H9 (cell line): Measurements from ENCODE around the gene RALGAPB. TPM values are rescaled to one million over a fixed set of nuclear protein-coding genes. Genes with fewer than 3 reads are reported as not detected.

ENCODE experiments used
- DNase-seq: peaks from one replicate; pipeline ENCODE4 v3.0.0-alpha.2; 2017
- H2AFZ ChIP-seq: one replicate; pipeline ENCODE4 v1.6.1; 2013; ENCODE audit warnings: mild to moderate bottlenecking, low read length, control low read depth, moderate library complexity
- H2AK5ac ChIP-seq: 2 replicates; pipeline ENCODE4 v1.6.1; 2013; ENCODE audit warnings: low read length, control low read depth, mixed read lengths; ENCODE audit not compliant: insufficient read length
- H2BK120ac ChIP-seq: one replicate; pipeline ENCODE4 v1.6.1; 2013; ENCODE audit warnings: low read depth, mild to moderate bottlenecking, low read length, control low read depth, inconsistent platforms; ENCODE audit not compliant: poor library complexity, severe bottlenecking
- H2BK12ac ChIP-seq: 2 replicates; pipeline ENCODE4 v1.6.1; 2013; ENCODE audit warnings: low read length, control low read depth, mixed read lengths, low read depth; ENCODE audit not compliant: insufficient read length
- H2BK15ac ChIP-seq: 2 replicates; pipeline ENCODE4 v1.6.1; 2013; ENCODE audit warnings: low read depth, low read length, control low read depth
- H2BK20ac ChIP-seq: one replicate; pipeline ENCODE4 v1.6.1; 2013; ENCODE audit warnings: low read depth, mild to moderate bottlenecking, low read length, control low read depth, inconsistent platforms; ENCODE audit not compliant: poor library complexity, severe bottlenecking
- H2BK5ac ChIP-seq: 2 replicates; pipeline ENCODE4 v1.6.1; 2013; ENCODE audit warnings: low read length, control low read depth, mixed read lengths; ENCODE audit not compliant: insufficient read length
- H3K14ac ChIP-seq: 2 replicates; pipeline ENCODE4 v1.6.1; 2013; ENCODE audit warnings: low read length, control low read depth; ENCODE audit not compliant: insufficient read depth
- H3K18ac ChIP-seq: 2 replicates; pipeline ENCODE4 v1.6.1; 2013; ENCODE audit warnings: low read depth, mild to moderate bottlenecking, mixed read lengths, low read length, control low read depth; ENCODE audit not compliant: insufficient read length
- H3K23ac ChIP-seq: 2 replicates; pipeline ENCODE4 v1.6.1; 2013; ENCODE audit warnings: low read length, control low read depth, mixed read lengths, low read depth; ENCODE audit not compliant: insufficient read length
- H3K23me2 ChIP-seq: 2 replicates; pipeline ENCODE4 v1.6.1; 2013; ENCODE audit warnings: low read depth, mild to moderate bottlenecking, mixed read lengths, low read length, control low read depth; ENCODE audit not compliant: insufficient read length, poor library complexity, severe bottlenecking
- H3K27ac ChIP-seq: 2 replicates; pipeline ENCODE4 v1.5.1; 2013; ENCODE audit warnings: low read length, control low read depth, mixed read lengths, low read depth; ENCODE audit not compliant: insufficient read length
- H3K27me3 ChIP-seq: 2 replicates; pipeline ENCODE4 v1.6.1; 2013; ENCODE audit warnings: low read length, control low read depth, inconsistent platforms; ENCODE audit not compliant: insufficient read depth
- H3K4ac ChIP-seq: 2 replicates; pipeline ENCODE4 v1.6.1; 2013; ENCODE audit warnings: low read depth, mild to moderate bottlenecking, control low read depth, inconsistent platforms, low read length, moderate library complexity
- H3K4me1 ChIP-seq: 2 replicates; pipeline ENCODE4 v1.6.1; 2013; ENCODE audit warnings: low read length, control low read depth, inconsistent platforms; ENCODE audit not compliant: insufficient read depth
- H3K4me2 ChIP-seq: 2 replicates; pipeline ENCODE4 v1.6.1; 2013; ENCODE audit warnings: low read length, control low read depth, mixed read lengths; ENCODE audit not compliant: insufficient read length, insufficient read depth
- H3K56ac ChIP-seq: 2 replicates; pipeline ENCODE4 v1.6.1; 2013; ENCODE audit warnings: low read depth, mild to moderate bottlenecking, mixed read lengths, low read length, control low read depth; ENCODE audit not compliant: insufficient read length
- H3K79me1 ChIP-seq: 2 replicates; pipeline ENCODE4 v1.6.1; 2013; ENCODE audit warnings: low read depth, mild to moderate bottlenecking, moderate library complexity, low read length, control low read depth, inconsistent platforms; ENCODE audit not compliant: insufficient read depth, poor library complexity, severe bottlenecking
- H3K79me2 ChIP-seq: 2 replicates; pipeline ENCODE4 v1.6.1; 2013; ENCODE audit warnings: low read length, control low read depth, inconsistent platforms; ENCODE audit not compliant: insufficient read depth
- H3K9ac ChIP-seq: 2 replicates; pipeline ENCODE4 v1.6.1; 2013; ENCODE audit warnings: low read length, control low read depth, mixed read lengths; ENCODE audit not compliant: insufficient read length; ENCODE audit errors: extremely low read depth
- H3K9me3 ChIP-seq: one replicate; pipeline ENCODE4 v1.6.1; 2013; ENCODE audit warnings: low read depth, low read length, inconsistent platforms; ENCODE audit not compliant: control insufficient read depth
- H3T11ph ChIP-seq: one replicate; pipeline ENCODE4 v1.6.1; 2013; ENCODE audit warnings: mild to moderate bottlenecking, low read length, control low read depth, inconsistent platforms
- H4K20me1 ChIP-seq: one replicate; pipeline ENCODE4 v1.6.1; 2013; ENCODE audit not compliant: control insufficient read depth, insufficient read length, insufficient read depth
- H4K5ac ChIP-seq: 2 replicates; pipeline ENCODE4 v1.6.1; 2013; ENCODE audit warnings: low read depth, mild to moderate bottlenecking, mixed read lengths, low read length, control low read depth; ENCODE audit not compliant: insufficient read length
- H4K8ac ChIP-seq: replicated peaks from 2 replicates; pipeline ENCODE4 v1.6.1; 2013; ENCODE audit warnings: low read length, control low read depth, mixed read lengths, low read depth; ENCODE audit not compliant: insufficient read length
- H4K91ac ChIP-seq: 2 replicates; pipeline ENCODE4 v1.6.1; 2013; ENCODE audit warnings: low read depth, mild to moderate bottlenecking, moderate library complexity, mixed read lengths, low read length, control low read depth; ENCODE audit not compliant: insufficient read length
- H3K27ac Mint-ChIP-seq, 3 experiments: 2 replicates in 2 of 3; 3 replicates in 1 of 3; pipeline ENCODE4 v1.8.0; 2020 to 2021; ENCODE audit warnings: mixed read lengths in 3 of 3, mild to moderate bottlenecking in 1 of 3, moderate library complexity in 1 of 3
- H3K27me3 Mint-ChIP-seq: 2 replicates; pipeline ENCODE4 v1.8.0; 2021; ENCODE audit warnings: low read depth, mild to moderate bottlenecking, moderate library complexity, mixed read lengths
- H3K36me3 Mint-ChIP-seq, 3 experiments: 2 replicates in 2 of 3; 3 replicates in 1 of 3; pipeline ENCODE4 v1.8.0; 2020 to 2021; ENCODE audit warnings: low read depth in 3 of 3, mixed read lengths in 3 of 3; ENCODE audit not compliant: insufficient read depth in 1 of 3
- H3K4me1 Mint-ChIP-seq, 2 experiments: 2 replicates each; pipeline ENCODE4 v1.8.0; 2020; ENCODE audit warnings: mixed read lengths in 2 of 2
- H3K4me3 Mint-ChIP-seq, 2 experiments: 2 replicates in 1 of 2; 3 replicates in 1 of 2; pipeline ENCODE4 v1.8.0; 2020 to 2021; ENCODE audit warnings: mild to moderate bottlenecking in 2 of 2, mixed read lengths in 2 of 2, moderate library complexity in 1 of 2
- H3K9me3 Mint-ChIP-seq, 2 experiments: 2 replicates in 1 of 2; 3 replicates in 1 of 2; pipeline ENCODE4 v1.8.0; 2020; ENCODE audit warnings: mild to moderate bottlenecking in 2 of 2, mixed read lengths in 2 of 2, moderate library complexity in 1 of 2
- WGBS: extraction: QIAGEN DNeasy Blood & Tissue Kit; methylation state at CpG from one replicate; pipeline ENCODE4 v1.1.7; 2013; ENCODE audit warnings: missing lambda C conversion rate, low lambda C conversion rate, mixed read lengths; ENCODE audit not compliant: insufficient read length; ENCODE audit errors: extremely low coverage; 5-methylcytosine and 5-hydroxymethylcytosine counted together
- total RNA-seq: library from RNA; stranded (reverse); gene quantifications from 2 replicates; pipeline ENCODE4 v1.2.1, GENCODE V29; 2021
- TF ChIP-seq, protein P1 (sequence below): fragments of 200-600 bp; sonication (generic); conservative IDR thresholded peaks from 3 replicates; pipeline ENCODE4 v1.8.0; 2021; ENCODE audit warnings: antibody characterized with exemption, mild to moderate bottlenecking

The RALGAPB gene
- total RNA-seq, 1 experiment from 2014 or later = 28.5 TPM

DNA sequence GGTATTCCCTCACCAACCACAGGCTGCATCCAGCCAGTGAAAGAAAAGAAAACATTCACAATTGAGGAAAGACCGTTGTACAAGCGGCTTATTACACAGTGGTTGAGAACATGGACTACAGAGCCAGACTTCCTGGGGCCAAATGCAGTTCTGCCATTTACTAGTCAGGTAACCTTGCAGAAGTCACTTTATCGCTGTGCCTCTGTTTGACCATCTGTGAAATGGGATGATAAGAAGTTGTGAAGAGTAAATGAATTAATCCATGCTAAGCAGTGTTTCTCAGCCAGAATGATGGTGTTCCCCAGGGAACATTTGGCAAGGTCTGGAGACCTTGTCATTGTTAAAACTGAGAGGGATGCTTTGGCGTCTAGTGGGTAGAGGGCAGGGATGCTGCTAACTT is 143.8 kb downstream of the RALGAPB start:
- no peak overlapping the region for H4K8ac ChIP-seq
- H3K23ac ChIP-seq = no peak overlapping the region
- peaks cover 12 to 19% of the 10 kb centered on the region in 2 experiments for H3K4me1 Mint-ChIP-seq
- H4K91ac ChIP-seq = no peak overlapping the region
- no peaks in the 10 kb centered on the region for H3K9me3 ChIP-seq
- H2BK20ac ChIP-seq = no peak overlapping the region
- no peak overlapping the region for H2AFZ ChIP-seq
- H3K23me2 ChIP-seq = no peaks in the 10 kb centered on the region
- H3K14ac ChIP-seq = no peak overlapping the region
- no peak overlapping the region for H3T11ph ChIP-seq
- no peaks in the 10 kb centered on the region for H3K79me2 ChIP-seq
- no peak overlapping the region for H3K4me3 Mint-ChIP-seq
- H3K4ac ChIP-seq = no peak overlapping the region
- no peaks in the 10 kb centered on the region for H4K20me1 ChIP-seq
- no peak overlapping the region for H2AK5ac ChIP-seq
- no peak overlapping the region for H3K27ac Mint-ChIP-seq
- no peak for DNase-seq
- H3K4me1 ChIP-seq = no peaks in the 10 kb centered on the region
- no peaks in the 10 kb centered on the region for H3K79me1 ChIP-seq
- WGBS = no CpG with 5 or more reads among the region's 4 CpGs
- H3K4me2 ChIP-seq = no peak overlapping the region
- peaks cover 0 to 1% (median 0%) of the 10 kb centered on the region in 3 experiments; a peak in 1 of 7 replicates for H3K36me3 Mint-ChIP-seq
- H3K9ac ChIP-seq = no peak overlapping the region
- H3K27me3 Mint-ChIP-seq = peaks cover 2% of the 10 kb centered on the region
- H3K9me3 Mint-ChIP-seq = no peaks in the 10 kb centered on the region
- H3K56ac ChIP-seq = no peak overlapping the region
- H2BK12ac ChIP-seq = no peak overlapping the region
- no peak overlapping the region for H2BK120ac ChIP-seq
- no peak overlapping the region for H3K18ac ChIP-seq
- no peak overlapping the region for H2BK15ac ChIP-seq
- no peak overlapping the region for H2BK5ac ChIP-seq
- no peak overlapping the region for H4K5ac ChIP-seq
- no peak overlapping the region for H3K27ac ChIP-seq
- no peaks in the 10 kb centered on the region for H3K27me3 ChIP-seq
- TF ChIP-seq, protein P1, sequence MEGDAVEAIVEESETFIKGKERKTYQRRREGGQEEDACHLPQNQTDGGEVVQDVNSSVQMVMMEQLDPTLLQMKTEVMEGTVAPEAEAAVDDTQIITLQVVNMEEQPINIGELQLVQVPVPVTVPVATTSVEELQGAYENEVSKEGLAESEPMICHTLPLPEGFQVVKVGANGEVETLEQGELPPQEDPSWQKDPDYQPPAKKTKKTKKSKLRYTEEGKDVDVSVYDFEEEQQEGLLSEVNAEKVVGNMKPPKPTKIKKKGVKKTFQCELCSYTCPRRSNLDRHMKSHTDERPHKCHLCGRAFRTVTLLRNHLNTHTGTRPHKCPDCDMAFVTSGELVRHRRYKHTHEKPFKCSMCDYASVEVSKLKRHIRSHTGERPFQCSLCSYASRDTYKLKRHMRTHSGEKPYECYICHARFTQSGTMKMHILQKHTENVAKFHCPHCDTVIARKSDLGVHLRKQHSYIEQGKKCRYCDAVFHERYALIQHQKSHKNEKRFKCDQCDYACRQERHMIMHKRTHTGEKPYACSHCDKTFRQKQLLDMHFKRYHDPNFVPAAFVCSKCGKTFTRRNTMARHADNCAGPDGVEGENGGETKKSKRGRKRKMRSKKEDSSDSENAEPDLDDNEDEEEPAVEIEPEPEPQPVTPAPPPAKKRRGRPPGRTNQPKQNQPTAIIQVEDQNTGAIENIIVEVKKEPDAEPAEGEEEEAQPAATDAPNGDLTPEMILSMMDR = no peak
